A549 (cell line): ENCODE results near the gene RASSF8. TPM values are rescaled to one million over a fixed set of nuclear protein-coding genes. Genes with fewer than 3 reads are reported as not detected.

ENCODE experiments used
- ATAC-seq, 2 experiments: fragments of 200-7000 bp in 1 of 2; fragments of >200 bp in 1 of 2; cut with Nextera tagmentation in 1 of 2; cut with Tn5 transposase in 1 of 2; 3 replicates each; pipeline versions ENCODE4 v1.8.0 to v1.9.1; 2018 to 2020; ENCODE audit warnings: mild to moderate bottlenecking in 1 of 2, moderate library complexity in 1 of 2
- CTCF ChIA-PET: fragments of 300-600 bp; sonication (Branson Sonifier 250); formaldehyde crosslinking; extraction: SDS; loops from one replicate; lab custom pipeline; 2021; ENCODE audit warnings: antibody characterized with exemption, inconsistent platforms; lab: Yijun Ruan, JAX
- POLR2A ChIA-PET: fragments of 350-600 bp; formaldehyde crosslinking; extraction: SDS; loops from one replicate; lab custom pipeline; 2021; ENCODE audit warnings: antibody characterized with exemption, inconsistent platforms; lab: Yijun Ruan, JAX
- DNase-seq, 2 experiments: peaks; one replicate each; pipeline versions ENCODE4 v3.0.0 to v3.0.0-alpha.2; 2011 to 2016; ENCODE audit warnings: low read depth in 1 of 2, low spot score in 1 of 2
- FAIRE-seq: peaks from 2 replicates; lab custom pipeline; 2011; peaks lifted over from hg19 to GRCh38; lab: Jason Lieb, UNC
- H3K27ac ChIP-seq, 2 experiments: fragments of >200 bp; sonication (Bioruptor Twin); formaldehyde crosslinking; 3 replicates each; pipeline ENCODE4 v1.5.1; 2016 to 2017
- H3K4me1 ChIP-seq: fragments of >200 bp; sonication (Bioruptor Twin); formaldehyde crosslinking; 3 replicates; pipeline ENCODE4 v1.6.1; 2016
- H3K4me2 ChIP-seq: fragments of >200 bp; sonication (Bioruptor Twin); formaldehyde crosslinking; 3 replicates; pipeline ENCODE4 v1.6.1; 2016
- H3K4me3 ChIP-seq: fragments of >200 bp; sonication (Bioruptor Twin); formaldehyde crosslinking; 3 replicates; pipeline ENCODE4 v1.5.1; 2016
- H3K9me3 ChIP-seq: fragments of >200 bp; sonication (Bioruptor Twin); formaldehyde crosslinking; 3 replicates; pipeline ENCODE4 v1.6.1; 2016
- BHLHE40 ChIP-seq: IDR thresholded peaks from 2 replicates; pipeline ENCODE4 v1.6.1; 2012; ENCODE audit warnings: low read depth, low read length, inconsistent platforms
- CBX2 ChIP-seq: fragments of 200-600 bp; sonication (generic); IDR thresholded peaks from 2 replicates; pipeline ENCODE4 v1.6.1; 2016; ENCODE audit warnings: low read depth, mild to moderate bottlenecking, borderline replicate concordance
- CBX8 ChIP-seq: fragments of 200-600 bp; sonication (generic); IDR thresholded peaks from 2 replicates; pipeline ENCODE4 v1.6.1; 2016
- CHD4 ChIP-seq: fragments of 200-600 bp; sonication (generic); IDR thresholded peaks from 2 replicates; pipeline ENCODE4 v1.6.1; 2016; ENCODE audit warnings: antibody characterized with exemption, mild to moderate bottlenecking, borderline replicate concordance
- FOSL2 ChIP-seq, 2 experiments: fragments of 450-650 bp in 1 of 2; fragments of >200 bp in 1 of 2; sonication (Bioruptor Twin) in 1 of 2; formaldehyde crosslinking; IDR thresholded peaks; 2 replicates each; pipeline versions ENCODE4 v1.5.0 to v1.6.1; 2016 to 2020; ENCODE audit warnings: mild to moderate bottlenecking in 1 of 2, moderate library complexity in 1 of 2
- HDAC2 ChIP-seq: fragments of 200-600 bp; sonication (generic); IDR thresholded peaks from 2 replicates; pipeline ENCODE4 v1.6.1; 2016
- HEYL ChIP-seq: fragments of 250-450 bp; sonication (Bioruptor Pico); IDR thresholded peaks from 2 replicates; pipeline ENCODE4 v1.8.0; 2021; ENCODE audit warnings: mild to moderate bottlenecking, moderate library complexity
- HMGXB4 ChIP-seq: fragments of 250-450 bp; sonication (Bioruptor Pico); IDR thresholded peaks from 2 replicates; pipeline ENCODE4 v1.5.0; 2021; ENCODE audit warnings: mild to moderate bottlenecking, moderate library complexity, borderline replicate concordance
- HOXA7 ChIP-seq: fragments of 250-450 bp; sonication (Bioruptor Pico); IDR thresholded peaks from 2 replicates; pipeline ENCODE4 v1.5.0; 2020; ENCODE audit warnings: mild to moderate bottlenecking, moderate library complexity
- HOXB5 ChIP-seq: fragments of 250-450 bp; sonication (Bioruptor Pico); IDR thresholded peaks from 2 replicates; pipeline ENCODE4 v1.5.0; 2020; ENCODE audit warnings: mild to moderate bottlenecking, moderate library complexity
- JUN ChIP-seq, 2 experiments: fragments of >200 bp; sonication (Bioruptor Twin); formaldehyde crosslinking; IDR thresholded peaks; 2 replicates in 1 of 2; 3 replicates in 1 of 2; pipeline ENCODE4 v1.6.1; 2016 to 2017
- MAFK ChIP-seq: fragments of 450-650 bp; IDR thresholded peaks from 2 replicates; pipeline ENCODE4 v1.6.1; 2014; ENCODE audit not compliant: partially characterized antibody
- MAZ ChIP-seq: fragments of 150-350 bp; IDR thresholded peaks from 2 replicates; pipeline ENCODE4 v1.6.1; 2014; ENCODE audit warnings: antibody characterized with exemption, low read depth, low read length, borderline replicate concordance
- MYC ChIP-seq: IDR thresholded peaks from 2 replicates; pipeline ENCODE4 v1.6.1; 2012; ENCODE audit warnings: mild to moderate bottlenecking, inconsistent platforms, low read length, improper control_type of control experiment, borderline replicate concordance
- NFE2L2 ChIP-seq: fragments of 150-350 bp; conservative IDR thresholded peaks from 2 replicates; pipeline ENCODE4 v1.6.1; 2014; ENCODE audit warnings: low read length
- NPAS2 ChIP-seq: fragments of 250-450 bp; sonication (Bioruptor Pico); IDR thresholded peaks from 2 replicates; pipeline ENCODE4 v1.8.0; 2022; ENCODE audit warnings: mild to moderate bottlenecking, moderate library complexity, borderline replicate concordance
- RCOR1 ChIP-seq: fragments of 150-350 bp; IDR thresholded peaks from 2 replicates; pipeline ENCODE4 v1.6.1; 2014; ENCODE audit warnings: antibody characterized with exemption, low read length, low read depth
- SMC3 ChIP-seq: fragments of >200 bp; sonication (Bioruptor Twin); formaldehyde crosslinking; IDR thresholded peaks from 3 replicates; pipeline ENCODE4 v1.6.1; 2018; ENCODE audit warnings: inconsistent platforms
- ZFP36 ChIP-seq: fragments of 450-650 bp; IDR thresholded peaks from 2 replicates; pipeline ENCODE4 v1.6.1; 2014; ENCODE audit warnings: borderline replicate concordance; ENCODE audit not compliant: partially characterized antibody
- polyA plus RNA-seq, 4 experiments: library from polyadenylated mRNA; depleted of rRNA in 3 of 4; stranded (reverse); fragments of >200 nt; fragmentation: RNase III in 1 of 4; extraction: RNeasy Plus Mini Kit Qiagen cat#74134 plus additional on column Dnase treatment in 1 of 4; gene quantifications; 2 replicates in 3 of 4; 3 replicates in 1 of 4; pipeline ENCODE4 v1.2.3, GENCODE V29; 2011 to 2017

RASSF8 gene
- polyA plus RNA-seq, 2 of the 4 experiments (the other 2 are of a cell fraction), result 5.7 to 8.7 TPM

- Histone ChIP-seq H3K9me3 (no peaks in the 10 kb centered on the region), H3K4me3 (no peak overlapping the region), H3K4me2 (no peak overlapping the region), H3K27ac (no peak overlapping the region), H3K4me1 (peaks cover 16% of the 10 kb centered on the region)
- FAIRE-seq (no peak), DNase-seq (no peak), ATAC-seq (no peak)
- CTCF ChIA-PET, result interaction anchor here (0.8 to 1.8 kb wide), 9 partner anchors 9 to 524 kb away, joined by 3 to 9 read pairs (median 3); no protein-coding TSS in a partner anchor
- POLR2A ChIA-PET, result no interaction called here
- no peak for TF ChIP-seq HEYL (CRISPR knock-in tag)
- no peak for TF ChIP-seq CHD4
- no peak for TF ChIP-seq MAZ
- TF ChIP-seq NPAS2, result no peak
- no peak for TF ChIP-seq FOSL2 (IDR thresholded peaks at IDR 0.05)
- TF ChIP-seq FOSL2 (CRISPR knock-in tag; IDR thresholded peaks at IDR 0.05), result no peak
- TF ChIP-seq JUN (IDR thresholded peaks at IDR 0.05), result no peak
- no peak for TF ChIP-seq HOXB5 (CRISPR knock-in tag)
- no peak for TF ChIP-seq HOXA7 (CRISPR knock-in tag)
- TF ChIP-seq NFE2L2, result no peak
- TF ChIP-seq CBX2, result no peak
- no peak for TF ChIP-seq HMGXB4 (CRISPR knock-in tag)
- TF ChIP-seq RCOR1, result no peak
- no peak for TF ChIP-seq ZFP36
- TF ChIP-seq HDAC2, result no peak
- TF ChIP-seq MYC, result no peak
- no peak for TF ChIP-seq MAFK
- TF ChIP-seq BHLHE40, result no peak
- no peak for TF ChIP-seq SMC3
- no peak for TF ChIP-seq CBX8
- TF ChIP-seq, all 56 proteins: peak for 0
Measured at GRCh38 chr12:26128168-26128567, 169.7 kb downstream of the RASSF8 start.

Other genes starting within 250 kb of the RASSF8 start
- gene BHLHE41, start 166.4 kb downstream of the RASSF8 start, polyA plus RNA-seq (2011; rRNA removed), result 0.22 and 0.41 TPM in 2 replicates
- 0.52 to 1.1 TPM (median 0.81 TPM) in 3 replicates for gene BHLHE41, start 166.4 kb downstream of the RASSF8 start, polyA plus RNA-seq (2017; fragmentation: RNase III; extraction: RNeasy Plus Mini Kit Qiagen cat#74134 plus additional on column Dnase treatment)
- gene SSPN, start 236.9 kb downstream of the RASSF8 start, polyA plus RNA-seq (2011; rRNA removed), result 2.2 and 2.6 TPM in 2 replicates
- gene SSPN, start 236.9 kb downstream of the RASSF8 start, polyA plus RNA-seq (2017; fragmentation: RNase III; extraction: RNeasy Plus Mini Kit Qiagen cat#74134 plus additional on column Dnase treatment), result 0.85 to 2.0 TPM (median 1.2 TPM) in 3 replicates